ENCODE data around the gene OGT. TPM values are rescaled to one million over a fixed set of nuclear protein-coding genes. Genes with fewer than 3 reads are reported as not detected.
"Not testable (repeated sequence)": the region's sequence is repeated elsewhere in the genome, so short reads cannot be mapped to it uniquely, and the experiment has no call there.

The OGT gene
- total RNA-seq (10 to 100 TPM; 67.8 to 94.4 (median 81.4) TPM), polyA plus RNA-seq (30.3 TPM)
- long read RNA-seq, donor 1, full-length matches to known transcripts, result 6 of 15 reads
- long read RNA-seq, donor 1, partial matches to known transcripts, result 5 of 15 reads
- long read RNA-seq, donor 1, other reads (novel, unspliced or antisense), result 4 of 15 reads
- long read RNA-seq, donor 2, full-length matches to known transcripts, result 3 of 12 reads
- long read RNA-seq, donor 2, partial matches to known transcripts, result 4 of 12 reads
- long read RNA-seq, donor 2, other reads (novel, unspliced or antisense), result 5 of 12 reads
- long read RNA-seq, donor 3, full-length matches to known transcripts, result 14 of 40 reads
- long read RNA-seq, donor 3, partial matches to known transcripts, result 15 of 40 reads
- long read RNA-seq, donor 3, other reads (novel, unspliced or antisense), result 11 of 40 reads
- long read RNA-seq, donor 4, full-length matches to known transcripts, result 2 of 6 reads
- long read RNA-seq, donor 4, partial matches to known transcripts, result 2 of 6 reads
- long read RNA-seq, donor 4, other reads (novel, unspliced or antisense), result 2 of 6 reads

DNA sequence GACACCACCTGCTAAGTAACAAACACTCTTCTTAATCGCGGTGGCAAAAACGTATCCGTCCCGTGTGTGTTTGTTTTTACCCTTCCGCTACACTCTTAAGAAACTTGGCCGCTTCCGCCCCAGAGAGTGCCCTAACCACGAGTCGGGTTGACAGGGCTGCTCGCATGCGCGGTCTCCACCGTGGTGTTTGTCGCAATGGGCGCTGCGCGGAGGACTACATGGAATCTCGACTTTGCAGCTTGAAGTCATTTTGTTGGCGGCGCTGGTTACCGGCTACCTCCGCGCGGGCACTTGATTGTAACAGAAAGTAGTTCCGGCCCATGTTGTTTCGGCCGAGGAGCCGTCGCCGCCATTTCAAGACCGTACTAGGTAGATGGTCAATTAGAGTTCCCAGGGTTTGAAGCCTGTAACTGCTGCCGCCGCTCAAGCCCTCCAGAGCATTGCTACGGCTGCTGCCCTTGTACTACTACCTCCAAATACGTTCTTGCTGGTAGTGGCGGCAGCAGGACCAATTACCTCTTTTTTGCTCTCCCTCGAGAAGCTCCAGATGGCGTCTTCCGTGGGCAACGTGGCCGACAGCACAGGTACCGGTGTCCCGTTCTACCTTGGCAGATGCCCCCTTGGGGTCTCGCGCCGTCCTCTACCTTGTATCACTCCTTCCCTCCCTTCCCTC is at the start of gene OGT:
TSS of gene OGT (plus strand) at position 352 of the 673 bp plus-strand sequence. CDS start at position 548, 196 bp downstream.
- intact Hi-C loops (cut with DNase I), result no loop called here
- Histone ChIP-seq H3K4me1 (ENCODE audit: control insufficient read depth, insufficient read depth, low read length) (peaks cover 2% of the 10 kb centered on the region), H3K9me3 (ENCODE audit: control insufficient read depth, low read length) (no peaks in the 10 kb centered on the region), H3K27ac (ENCODE audit: low read length) (peak within 1 kb of the TSS; percentile 95), H3K27me3 (ENCODE audit: control insufficient read depth, insufficient read depth) (no peaks in the 10 kb centered on the region), H3K4me3 (ENCODE audit: low read length) (peak within 1 kb of the TSS; percentile 98)
- under 1% methylated on average over 47 of the region's 47 CpGs for WGBS
- DNase-seq (peak; percentile 95 to 98 (median 98)), ATAC-seq (peak; percentile 96 to 97)

DNA sequence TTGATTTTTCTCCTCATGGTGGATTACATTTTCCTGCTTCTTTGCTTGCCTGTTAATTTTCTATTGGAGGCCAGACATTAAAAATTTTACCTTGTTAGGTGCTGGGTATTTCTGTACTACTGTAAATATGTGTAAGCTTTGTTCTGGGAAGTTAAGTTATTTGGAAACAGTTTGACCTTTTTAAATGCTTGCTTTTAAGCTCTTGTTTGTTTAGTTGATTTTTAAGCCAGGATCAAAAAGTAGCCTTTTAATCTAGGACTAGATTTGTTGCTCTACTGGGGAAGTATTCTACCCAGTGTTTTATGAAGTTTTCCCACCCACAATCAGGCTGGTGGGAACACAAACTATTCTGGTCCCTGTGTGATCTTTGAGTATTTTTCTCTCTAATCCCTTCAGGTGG is 45.1 kb upstream of the OGT start:
- H3K27me3 ChIP-seq (ENCODE audit: control insufficient read depth, insufficient read depth), result no peaks in the 10 kb centered on the region
- no peak overlapping the region for H3K4me3 ChIP-seq (ENCODE audit: low read length)
- no peaks in the 10 kb centered on the region for H3K4me1 ChIP-seq (ENCODE audit: control insufficient read depth, insufficient read depth, low read length)
- H3K27ac ChIP-seq (ENCODE audit: low read length), result no peak overlapping the region
- ATAC-seq, result no peak
- intact Hi-C loops (cut with DNase I), result no loop called here
- no peaks in the 10 kb centered on the region for H3K9me3 ChIP-seq (ENCODE audit: control insufficient read depth, low read length)
- no peak for DNase-seq

- H3K4me3 ChIP-seq (ENCODE audit: low read length), result no peak overlapping the region
- intact Hi-C loops (cut with DNase I), result no loop called here
Measured at GRCh38 chrX:71489540-71489939, 43.4 kb upstream of the OGT start.

DNA sequence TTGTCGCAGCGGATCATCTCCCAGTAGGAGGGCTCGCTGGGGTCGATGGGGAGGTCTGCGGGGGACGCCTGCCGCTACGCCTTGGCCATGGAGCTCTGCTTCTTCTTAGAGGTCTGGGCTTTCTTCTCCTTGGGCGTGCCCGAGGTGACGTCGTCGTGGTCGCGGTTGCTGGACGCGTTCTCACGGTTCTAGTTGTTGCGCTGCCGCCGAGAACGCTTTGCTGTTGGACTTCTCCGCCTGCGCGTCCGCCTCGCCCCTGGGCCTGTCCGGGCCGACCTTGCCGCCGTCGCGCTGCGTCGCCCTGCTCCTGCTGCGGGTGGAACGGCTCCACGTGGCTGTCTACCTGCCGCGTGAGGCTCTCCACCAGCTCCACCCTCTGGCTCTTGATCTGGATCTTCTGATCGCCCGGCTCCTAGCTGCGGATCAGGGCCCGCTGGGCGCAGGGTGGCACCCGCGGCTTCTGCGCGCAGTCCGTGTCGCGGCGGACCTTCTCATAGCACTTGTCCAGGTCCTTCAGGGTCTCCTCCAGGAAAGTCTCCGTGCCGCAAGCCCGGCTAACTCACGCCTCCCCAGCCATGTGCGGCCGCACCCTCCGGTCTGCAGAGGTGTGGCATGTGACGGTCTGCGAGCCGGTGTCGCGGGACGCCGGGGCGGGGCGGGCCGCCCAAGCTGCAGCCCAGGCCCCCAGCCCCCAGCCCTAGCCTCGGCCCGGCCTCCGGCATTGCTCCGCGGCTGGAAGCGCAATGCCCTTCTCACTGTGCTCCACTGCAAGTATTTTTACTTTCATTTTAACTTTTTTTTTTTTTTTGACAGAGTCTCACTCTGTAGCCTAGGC is 40.5 kb upstream of the OGT start:
- H3K4me1 ChIP-seq (ENCODE audit: control insufficient read depth, insufficient read depth, low read length), result no peaks in the 10 kb centered on the region
- intact Hi-C loops (cut with DNase I), result no loop called here
- H3K4me3 ChIP-seq (ENCODE audit: low read length), result peak overlapping the region; percentile 58
- DNase-seq (peak; percentile 54 to 84 (median 83)), ATAC-seq (peak; percentile 86 to 88)
- H3K27me3 ChIP-seq (ENCODE audit: control insufficient read depth, insufficient read depth), result no peaks in the 10 kb centered on the region
- H3K27ac ChIP-seq (ENCODE audit: low read length), result no peak overlapping the region
- 2% methylated on average over 76 of the region's 76 CpGs for WGBS
- H3K9me3 ChIP-seq (ENCODE audit: control insufficient read depth, low read length), result no peaks in the 10 kb centered on the region

More at GRCh38 chrX:71489540-71489939, 43.4 kb upstream of the OGT start:
- Histone ChIP-seq H3K27me3 (ENCODE audit: control insufficient read depth, insufficient read depth) (no peaks in the 10 kb centered on the region), H3K4me1 (ENCODE audit: control insufficient read depth, insufficient read depth, low read length) (no peaks in the 10 kb centered on the region), H3K9me3 (ENCODE audit: control insufficient read depth, low read length) (no peaks in the 10 kb centered on the region), H3K27ac (ENCODE audit: low read length) (no peak overlapping the region)
- ATAC-seq, result no peak
- no peak for DNase-seq
- 92% methylated on average over 5 of the region's 5 CpGs for WGBS

GRCh38 chrX:71493111-71493613 is 39.7 kb upstream of the OGT start:
- 49% methylated on average over 16 of the region's 16 CpGs for WGBS
- Histone ChIP-seq H3K9me3 (ENCODE audit: control insufficient read depth, low read length) (no peaks in the 10 kb centered on the region), H3K27ac (ENCODE audit: low read length) (no peak overlapping the region), H3K4me1 (ENCODE audit: control insufficient read depth, insufficient read depth, low read length) (no peaks in the 10 kb centered on the region), H3K27me3 (ENCODE audit: control insufficient read depth, insufficient read depth) (no peaks in the 10 kb centered on the region), H3K4me3 (ENCODE audit: low read length) (peak overlapping the region; percentile 58)
- intact Hi-C loops (cut with DNase I), result no loop called here
- ATAC-seq (peak; percentile 40 to 57), DNase-seq (peak in 2 of 3 donors; percentile 18 to 53)

DNA sequence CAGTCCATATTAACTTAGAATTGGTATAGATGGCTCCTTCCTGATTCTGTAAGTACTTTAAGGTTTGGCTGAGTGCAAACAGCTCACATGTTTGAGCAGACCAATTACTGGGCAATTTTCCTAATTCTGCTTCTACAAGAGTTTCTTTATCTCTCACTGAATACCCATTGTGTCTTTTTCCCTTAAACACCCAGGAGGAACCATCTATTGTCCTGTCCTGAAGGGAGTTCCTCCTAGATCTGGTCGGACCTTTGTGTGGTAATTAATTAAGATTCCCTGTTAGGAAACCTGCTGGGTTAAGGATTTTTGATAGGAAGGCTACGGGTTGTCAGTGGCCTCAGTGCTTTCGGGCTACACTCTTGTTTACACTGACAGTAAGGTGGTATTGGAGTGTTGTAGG is 36.9 kb upstream of the OGT start:
- DNase-seq; H3K4me3 ChIP-seq (ENCODE audit: low read length); H3K9me3 ChIP-seq (ENCODE audit: control insufficient read depth, low read length); H3K4me1 ChIP-seq (ENCODE audit: control insufficient read depth, insufficient read depth, low read length); H3K27me3 ChIP-seq (ENCODE audit: control insufficient read depth, insufficient read depth); intact Hi-C loops (cut with DNase I); ATAC-seq; H3K27ac ChIP-seq (ENCODE audit: low read length): not testable (repeated sequence)
- WGBS, result 74% methylated on average over 3 of the region's 3 CpGs

- DNase-seq (no peak), ATAC-seq (no peak)
- WGBS, result 87% methylated on average over 3 of the region's 3 CpGs
- H3K4me1 ChIP-seq (ENCODE audit: control insufficient read depth, insufficient read depth, low read length), result no peaks in the 10 kb centered on the region
- H3K27me3 ChIP-seq (ENCODE audit: control insufficient read depth, insufficient read depth), result no peaks in the 10 kb centered on the region
- H3K4me3 ChIP-seq (ENCODE audit: low read length), result no peak overlapping the region
- intact Hi-C loops (cut with DNase I), result no loop called here
- no peaks in the 10 kb centered on the region for H3K9me3 ChIP-seq (ENCODE audit: control insufficient read depth, low read length)
- no peak overlapping the region for H3K27ac ChIP-seq (ENCODE audit: low read length)
Measured at GRCh38 chrX:71496476-71496875, 36.4 kb upstream of the OGT start.

- WGBS, result 98% methylated on average over 5 of the region's 5 CpGs
- intact Hi-C loops (cut with DNase I); DNase-seq; H3K27ac ChIP-seq (ENCODE audit: low read length); H3K4me1 ChIP-seq (ENCODE audit: control insufficient read depth, insufficient read depth, low read length); H3K27me3 ChIP-seq (ENCODE audit: control insufficient read depth, insufficient read depth); H3K4me3 ChIP-seq (ENCODE audit: low read length); ATAC-seq; H3K9me3 ChIP-seq (ENCODE audit: control insufficient read depth, low read length): not testable (repeated sequence)
Measured at GRCh38 chrX:71502080-71502479, 30.8 kb upstream of the OGT start.

DNA sequence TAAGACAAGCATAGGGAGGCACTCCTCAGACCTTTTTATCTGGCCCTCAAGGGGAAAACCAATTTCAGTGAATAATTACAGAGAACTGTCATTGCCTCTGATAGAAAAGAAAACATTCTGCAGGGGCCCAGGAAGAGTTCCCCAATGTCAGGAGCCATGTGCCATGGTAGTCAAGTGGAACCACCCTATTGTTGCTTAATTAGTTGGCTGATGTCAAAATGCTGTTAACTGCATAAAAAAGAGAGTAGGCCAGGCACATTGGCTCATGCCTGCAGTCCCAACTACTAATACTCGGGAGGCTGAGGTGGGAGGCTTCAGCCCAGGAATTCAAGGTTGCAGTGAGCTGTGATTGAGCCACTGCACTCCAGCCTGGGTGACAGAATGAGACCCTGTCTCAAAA is 28.6 kb upstream of the OGT start:
- H3K4me3 ChIP-seq (ENCODE audit: low read length), result no peak overlapping the region
- H3K27ac ChIP-seq (ENCODE audit: low read length), result no peak overlapping the region

DNA sequence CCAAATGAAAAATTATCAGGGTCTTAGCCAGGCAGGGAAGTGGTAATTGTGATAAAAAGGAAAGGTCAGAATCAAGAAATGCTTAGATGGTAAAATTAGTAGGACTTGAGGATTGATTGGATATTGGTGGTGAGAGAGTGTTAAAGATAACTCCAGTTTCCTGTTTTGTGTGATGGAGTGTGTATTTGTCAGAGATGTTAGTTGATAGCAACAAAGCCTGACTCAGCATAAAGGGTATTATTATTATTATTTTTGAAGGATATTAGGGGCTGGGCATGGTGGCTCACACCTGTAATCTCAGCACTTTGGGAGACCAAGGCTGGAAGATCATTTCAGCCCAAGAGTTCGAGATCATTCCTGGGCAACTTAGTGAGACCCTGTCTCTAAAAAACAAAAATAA is 23.6 kb upstream of the OGT start:
- H3K4me3 ChIP-seq (ENCODE audit: low read length), result no peak overlapping the region
- no peaks in the 10 kb centered on the region for H3K4me1 ChIP-seq (ENCODE audit: control insufficient read depth, insufficient read depth, low read length)
- DNase-seq, result no peak
- H3K27me3 ChIP-seq (ENCODE audit: control insufficient read depth, insufficient read depth), result no peaks in the 10 kb centered on the region
- WGBS, result 89% methylated on average over 1 of the region's 1 CpG
- H3K9me3 ChIP-seq (ENCODE audit: control insufficient read depth, low read length), result no peaks in the 10 kb centered on the region
- intact Hi-C loops (cut with DNase I), result no loop called here
- H3K27ac ChIP-seq (ENCODE audit: low read length), result no peak overlapping the region
- no peak for ATAC-seq

More for the DNA sequence above, 28.6 kb upstream of the OGT start:
- H3K27me3 ChIP-seq (ENCODE audit: control insufficient read depth, insufficient read depth), result no peaks in the 10 kb centered on the region
- no peaks in the 10 kb centered on the region for H3K4me1 ChIP-seq (ENCODE audit: control insufficient read depth, insufficient read depth, low read length)
- intact Hi-C loops (cut with DNase I), result no loop called here
- 89% methylated on average over 1 of the region's 1 CpG for WGBS
- no peaks in the 10 kb centered on the region for H3K9me3 ChIP-seq (ENCODE audit: control insufficient read depth, low read length)
- ATAC-seq (no peak), DNase-seq (no peak)
